Gastroesophageal sphincter (tissue), 4 donors: ENCODE data around the gene SLC10A3. TPM values are rescaled to one million over a fixed set of nuclear protein-coding genes. Genes with fewer than 3 reads are reported as not detected.

Experiments used
- ATAC-seq: fragments of 150-250 bp; one replicate; pipeline ENCODE4 v1.9.1; 2016; ENCODE audit warnings: mild to moderate bottlenecking, moderate library complexity
- H3K27ac ChIP-seq, 4 donors: fragments of 200-600 bp; sonication (generic) in 3 of 4; 1 replicate in 3 of 4; 2 replicates in 1 of 4; pipeline ENCODE4 v1.5.1; 2016 to 2019
- H3K27me3 ChIP-seq: fragments of 200-600 bp; sonication (generic); one replicate; pipeline ENCODE4 v1.5.1; 2019
- H3K36me3 ChIP-seq, 2 donors: fragments of 200-600 bp; sonication (generic); one replicate each; pipeline ENCODE4 v1.5.1; 2019; ENCODE audit warnings: control low read depth in 1 of 2
- H3K4me1 ChIP-seq, 3 donors: fragments of 200-600 bp; sonication (generic); 1 replicate in 2 of 3; 2 replicates in 1 of 3; pipeline ENCODE4 v1.5.1; 2016 to 2019; ENCODE audit warnings: control low read depth in 2 of 3
- H3K4me3 ChIP-seq, 2 donors: fragments of 200-600 bp; sonication (generic); one replicate each; pipeline ENCODE4 v1.5.1; 2019; ENCODE audit warnings: mild to moderate bottlenecking in 1 of 2, moderate library complexity in 1 of 2
- H3K9me3 ChIP-seq, 3 donors: fragments of 200-600 bp; sonication (generic); one replicate each; pipeline ENCODE4 v1.5.1; 2017 to 2019; ENCODE audit warnings: control low read depth in 2 of 3
- CTCF ChIP-seq, 4 experiments: fragments of 200-600 bp in 2 of 4; fragments of 450-650 bp in 2 of 4; sonication (generic) in 1 of 4; IDR thresholded peaks; one replicate each; pipeline ENCODE4 v1.5.1; 2017 to 2019; ENCODE audit warnings: antibody characterized with exemption in 4 of 4, mild to moderate bottlenecking in 2 of 4, moderate library complexity in 2 of 4
- EP300 ChIP-seq: sonication (generic); formaldehyde crosslinking; IDR thresholded peaks from one replicate; pipeline ENCODE4 v1.6.1; 2017; ENCODE audit warnings: antibody characterized with exemption, mild to moderate bottlenecking
- POLR2A ChIP-seq, 2 donors: fragments of 450-650 bp; IDR thresholded peaks; one replicate each; pipeline ENCODE4 v1.6.1; 2017; ENCODE audit warnings: antibody characterized with exemption in 2 of 2, mild to moderate bottlenecking in 2 of 2, moderate library complexity in 1 of 2
- POLR2AphosphoS5 ChIP-seq: sonication (generic); formaldehyde crosslinking; IDR thresholded peaks from one replicate; pipeline ENCODE4 v1.6.1; 2017; ENCODE audit warnings: antibody characterized with exemption
- WGBS, 2 donors: methylation state at CpG; one replicate each; pipeline ENCODE4 v1.1.5; 2018; ENCODE audit warnings: low coverage in 1 of 2; 5-methylcytosine and 5-hydroxymethylcytosine counted together
- total RNA-seq, 4 donors: library from RNA; depleted of rRNA; stranded (reverse); fragments of >200 nt; gene quantifications; one replicate each; pipeline ENCODE4 v1.1.0, GENCODE V29; 2016

The SLC10A3 gene
- total RNA-seq, 4 donors from 2014 or later, result 21.7 to 40.0 (median 31.8) TPM

- no peak for TF ChIP-seq POLR2AphosphoS5
- no peak for TF ChIP-seq CTCF (IDR thresholded peaks at IDR 0.05)
- TF ChIP-seq POLR2A (IDR thresholded peaks at IDR 0.05), result no peak
- no peak for TF ChIP-seq EP300
- WGBS, 2 donors, result 87 to 100% methylated on average over 1 to 3 of the region's 5 CpGs
- no peak overlapping the region for H3K27ac ChIP-seq
- ATAC-seq, result no peak
- peaks cover 0 to 30% (median 7%) of the 10 kb centered on the region in 3 donors for H3K4me1 ChIP-seq
- H3K9me3 ChIP-seq, result no peaks in the 10 kb centered on the region
- H3K27me3 ChIP-seq, result no peaks in the 10 kb centered on the region
- H3K36me3 ChIP-seq, result peaks cover 0 to 9% of the 10 kb centered on the region in 2 donors
- H3K4me3 ChIP-seq, result no peak overlapping the region
These were observed 9.2 kb downstream of the SLC10A3 start for GRCh38 chrX:154481195-154481594.

- Histone ChIP-seq H3K9me3 (no peaks in the 10 kb centered on the region), H3K4me1 (peaks cover 0 to 10% (median 3%) of the 10 kb centered on the region in 3 donors), H3K36me3 (no peaks in the 10 kb centered on the region), H3K27ac (peak within 1 kb of the TSS; percentile 60 to 87 (median 84)), H3K4me3 (peak within 1 kb of the TSS; percentile 41 to 59), H3K27me3 (no peaks in the 10 kb centered on the region)
- 47% methylated on average over 11 of the region's 85 CpGs; no CpG with 5 or more reads in 1 of the 2 donors for WGBS, 2 donors
- ATAC-seq, result peak; percentile 95
- TF ChIP-seq EP300 (no peak), CTCF (IDR thresholded peaks at IDR 0.05) (no peak), POLR2A (IDR thresholded peaks at IDR 0.05) (peak; percentile 29 to 45), POLR2AphosphoS5 (peak; percentile 31)
These were observed 11.5 kb downstream of the SLC10A3 start, which contains the start of gene LAGE3 for GRCh38 chrX:154478728-154479622. Gene LAGE3 (minus strand): TSS chrX:154479281. CDS start chrX:154478915, 366 bp downstream.

GRCh38 chrX:154477891-154478477 is 12.4 kb downstream of the SLC10A3 start:
- TF ChIP-seq EP300 (no peak), POLR2A (IDR thresholded peaks at IDR 0.05) (no peak), POLR2AphosphoS5 (no peak), CTCF (IDR thresholded peaks at IDR 0.05) (no peak)
- Histone ChIP-seq H3K36me3 (peaks cover 0 to 4% of the 10 kb centered on the region in 2 donors), H3K27me3 (no peaks in the 10 kb centered on the region), H3K9me3 (no peaks in the 10 kb centered on the region), H3K4me1 (peaks cover 0 to 10% (median 3%) of the 10 kb centered on the region in 3 donors), H3K27ac (peak overlapping the region; percentile 60 to 87 (median 84)), H3K4me3 (peak overlapping the region; percentile 41 to 59)
- WGBS, 2 donors, result 59 to 88% methylated on average over 8 to 9 of the region's 24 CpGs
- ATAC-seq, result no peak

GRCh38 chrX:154476821-154477220 is 13.6 kb downstream of the SLC10A3 start:
- peaks cover 0 to 10% (median 3%) of the 10 kb centered on the region in 3 donors for H3K4me1 ChIP-seq
- no peak for TF ChIP-seq POLR2A (IDR thresholded peaks at IDR 0.05)
- no peak for TF ChIP-seq CTCF (IDR thresholded peaks at IDR 0.05)
- TF ChIP-seq POLR2AphosphoS5, result no peak
- TF ChIP-seq EP300, result no peak
- no peak for ATAC-seq
- WGBS, 2 donors, result 80 to 85% methylated on average over 1 to 5 of the region's 8 CpGs
- H3K27ac ChIP-seq, result no peak overlapping the region
- H3K36me3 ChIP-seq, result peaks cover 0 to 16% of the 10 kb centered on the region in 2 donors
- no peaks in the 10 kb centered on the region for H3K9me3 ChIP-seq
- no peaks in the 10 kb centered on the region for H3K27me3 ChIP-seq
- H3K4me3 ChIP-seq, result no peak overlapping the region
